HL-60/S4 treated with retinoic acid at 250 ng/mL for 4 days and 3 days (cell line): Measurements from ENCODE around the gene ACTG2.
"Not testable (repeated sequence)": the region's sequence is repeated elsewhere in the genome, so short reads cannot be mapped to it uniquely, and the experiment has no call there.

Source experiments
- in situ Hi-C: fragments of 300-500 bp; cut with MboI; formaldehyde crosslinking; loops from 2 replicates; pipeline ENCODE4 v1.7.0; 2022; ENCODE audit warnings: low sequenced_read_pairs

ACTG2 gene

GRCh38 chr2:73892631-73893329 is at the start of gene ACTG2:
Gene ACTG2, plus strand, starts transcription at chr2:73893008. Its CDS starts 8,304 bp downstream, at chr2:73901312.
- in situ Hi-C loops: no loop called here

- in situ Hi-C loops: no loop called here
These were observed 48.7 kb upstream of the ACTG2 start for GRCh38 chr2:73844087-73844486.

GRCh38 chr2:73850009-73850408 is 42.8 kb upstream of the ACTG2 start:
- in situ Hi-C loops: no loop called here

GRCh38 chr2:73851274-73851673 is 41.5 kb upstream of the ACTG2 start:
- in situ Hi-C loops: no loop called here

- in situ Hi-C loops: no loop called here
These were observed 40.8 kb upstream of the ACTG2 start for GRCh38 chr2:73852020-73852419.

GRCh38 chr2:73855526-73855925 is 37.3 kb upstream of the ACTG2 start:
- in situ Hi-C loops: no loop called here

- in situ Hi-C loops: no loop called here
These were observed 36.6 kb upstream of the ACTG2 start for GRCh38 chr2:73856214-73856613.

GRCh38 chr2:73859721-73860586 is 32.9 kb upstream of the ACTG2 start:
- in situ Hi-C loops: no loop called here

GRCh38 chr2:73862987-73863386 is 29.8 kb upstream of the ACTG2 start:
- in situ Hi-C loops: no loop called here

- in situ Hi-C loops: no loop called here
These were observed 24.4 kb upstream of the ACTG2 start for GRCh38 chr2:73868204-73868978.

GRCh38 chr2:73870084-73870483 is 22.7 kb upstream of the ACTG2 start:
- in situ Hi-C loops: no loop called here

- in situ Hi-C loops: no loop called here
These were observed 15.6 kb upstream of the ACTG2 start for GRCh38 chr2:73877071-73877802.

GRCh38 chr2:73877984-73878383 is 14.8 kb upstream of the ACTG2 start:
- in situ Hi-C loops: not testable (repeated sequence)

GRCh38 chr2:73885406-73885805 is 7.4 kb upstream of the ACTG2 start:
- in situ Hi-C loops: no loop called here

- in situ Hi-C loops: no loop called here
These were observed 6.5 kb upstream of the ACTG2 start for GRCh38 chr2:73886357-73886756.

GRCh38 chr2:73887596-73888353 is 5.0 kb upstream of the ACTG2 start:
- in situ Hi-C loops: not testable (repeated sequence)

- in situ Hi-C loops: no loop called here
These were observed 4.4 kb upstream of the ACTG2 start for GRCh38 chr2:73888388-73888787.

GRCh38 chr2:73889206-73889605 is 3.6 kb upstream of the ACTG2 start:
- in situ Hi-C loops: no loop called here

- in situ Hi-C loops: no loop called here
These were observed 2.3 kb upstream of the ACTG2 start for GRCh38 chr2:73890301-73891092.
